GM12878 (cell line): ENCODE measurements around the gene PRKAB2. TPM values are rescaled to one million over a fixed set of nuclear protein-coding genes. Genes with fewer than 3 reads are reported as not detected.

Source experiments
- ATAC-seq: fragments of 200-7000 bp; cut with Tn5 transposase; 3 replicates; pipeline ENCODE4 v1.9.1; 2020; ENCODE audit warnings: mild to moderate bottlenecking, moderate library complexity
- BruUV-seq: library from RNA; stranded (reverse); fragments of 400-500 nt; replicated peaks from 2 replicates; lab custom pipeline; 2021; lab: Mats Ljungman, UMichigan
- CTCF ChIA-PET: fragments of 300-600 bp; sonication (Branson Sonifier 250); formaldehyde crosslinking; extraction: SDS; loops from one replicate; lab custom pipeline; 2021; ENCODE audit warnings: inconsistent platforms; lab: Yijun Ruan, JAX
- POLR2A ChIA-PET: fragments of 350-600 bp; formaldehyde crosslinking; extraction: SDS; loops from one replicate; lab custom pipeline; 2021; ENCODE audit warnings: inconsistent platforms; lab: Charles Lee
- RAD21 ChIA-PET: fragments of 300-600 bp; sonication (Branson Sonifier 250); formaldehyde crosslinking; loops from one replicate; lab custom pipeline; 2023; ENCODE audit warnings: antibody characterized with exemption; ENCODE audit not compliant: unreplicated experiment; lab: Charles Lee
- SMC1A ChIA-PET: fragments of 300-600 bp; sonication (Branson Sonifier 250); formaldehyde crosslinking; loops from one replicate; lab custom pipeline; 2023; ENCODE audit not compliant: unreplicated experiment, uncharacterized antibody; lab: Charles Lee
- DNase-seq: peaks from one replicate; pipeline ENCODE4 v3.0.0-alpha.2; 2011; ENCODE audit warnings: low read depth, low spot score
- FAIRE-seq: peaks from 3 replicates; lab custom pipeline; 2011; peaks lifted over from hg19 to GRCh38; lab: Jason Lieb, UNC
- H2AFZ ChIP-seq: 2 replicates; pipeline ENCODE4 v1.6.0; 2011; ENCODE audit warnings: low read depth, low read length, control low read depth; ENCODE audit not compliant: control insufficient read depth
- H3K27ac ChIP-seq: 2 replicates; pipeline ENCODE4 v1.5.1; 2011; ENCODE audit warnings: control low read depth; ENCODE audit not compliant: control insufficient read depth, insufficient read depth
- H3K27me3 ChIP-seq, 2 experiments: replicated peaks in 1 of 2; 2 replicates each; pipeline versions ENCODE4 v1.6.0 to v1.6.1; 2011; ENCODE audit warnings: low read length in 1 of 2; ENCODE audit not compliant: control insufficient read depth in 2 of 2, insufficient read depth in 2 of 2
- H3K36me3 ChIP-seq, 2 experiments: 2 replicates each; pipeline ENCODE4 v1.5.1; 2011; ENCODE audit warnings: low read length in 1 of 2; ENCODE audit not compliant: control insufficient read depth in 2 of 2, insufficient read depth in 2 of 2
- H3K4me1 ChIP-seq: 2 replicates; pipeline ENCODE4 v1.6.1; 2011; ENCODE audit warnings: mild to moderate bottlenecking, low read length, moderate library complexity, mixed read lengths; ENCODE audit not compliant: control insufficient read depth, insufficient read depth
- H3K4me2 ChIP-seq: 2 replicates; pipeline ENCODE4 v1.6.0; 2011; ENCODE audit warnings: control low read depth; ENCODE audit not compliant: control insufficient read depth, insufficient read depth
- H3K4me3 ChIP-seq: fragments of 200-600 bp; sonication (generic); 2 replicates; pipeline ENCODE4 v1.5.1; 2016
- H3K79me2 ChIP-seq: 2 replicates; pipeline ENCODE4 v1.6.0; 2011; ENCODE audit warnings: low read length; ENCODE audit not compliant: control insufficient read depth, insufficient read depth
- H3K9ac ChIP-seq: 2 replicates; pipeline ENCODE4 v1.8.0; 2011; ENCODE audit warnings: low read length, control low read depth, mixed read lengths; ENCODE audit not compliant: control insufficient read depth, insufficient read depth
- H3K9me3 ChIP-seq: replicated peaks from 3 replicates; pipeline ENCODE4 v1.5.1; 2011; ENCODE audit warnings: mild to moderate bottlenecking, low read length; ENCODE audit not compliant: control insufficient read depth, insufficient read depth
- H4K20me1 ChIP-seq: 2 replicates; pipeline ENCODE4 v1.6.0; 2011; ENCODE audit not compliant: control insufficient read depth, insufficient read depth
- BCLAF1 ChIP-seq: fragments of 450-650 bp; IDR thresholded peaks from 2 replicates; pipeline ENCODE4 v1.6.1; 2017; ENCODE audit warnings: antibody characterized with exemption, mild to moderate bottlenecking, moderate library complexity
- CEBPZ ChIP-seq: fragments of 150-350 bp; IDR thresholded peaks from 2 replicates; pipeline ENCODE4 v1.6.1; 2016; ENCODE audit warnings: low read depth, low read length
- FOXK2 ChIP-seq: fragments of 450-650 bp; IDR thresholded peaks from 2 replicates; pipeline ENCODE4 v1.6.1; 2017; ENCODE audit warnings: mild to moderate bottlenecking, moderate library complexity
- HDAC2 ChIP-seq: fragments of 200-600 bp; sonication (generic); IDR thresholded peaks from 2 replicates; pipeline ENCODE4 v1.6.1; 2017
- MTA2 ChIP-seq: fragments of 450-650 bp; IDR thresholded peaks from 2 replicates; pipeline ENCODE4 v1.6.1; 2016; ENCODE audit warnings: low read depth, mild to moderate bottlenecking, moderate library complexity
- NR2C2 ChIP-seq: IDR thresholded peaks from 2 replicates; pipeline ENCODE4 v1.6.1; 2011; ENCODE audit warnings: borderline replicate concordance, low read depth; ENCODE audit not compliant: control insufficient read depth, insufficient read length
- RBBP5 ChIP-seq: fragments of 200-600 bp; sonication (generic); conservative IDR thresholded peaks from 2 replicates; pipeline ENCODE4 v1.6.1; 2016
- REST ChIP-seq: IDR thresholded peaks from 2 replicates; pipeline ENCODE4 v1.6.1; 2012; ENCODE audit warnings: mild to moderate bottlenecking, low read depth, low read length
- SIX5 ChIP-seq: IDR thresholded peaks from 2 replicates; pipeline ENCODE4 v1.6.1; 2011; ENCODE audit warnings: mild to moderate bottlenecking, low read depth, low read length, moderate library complexity; ENCODE audit not compliant: severe bottlenecking
- SMARCA5 ChIP-seq: fragments of 450-650 bp; IDR thresholded peaks from 2 replicates; pipeline ENCODE4 v1.6.1; 2017; ENCODE audit warnings: mild to moderate bottlenecking
- SUZ12 ChIP-seq: fragments of 200-600 bp; sonication (generic); IDR thresholded peaks from one replicate; pipeline ENCODE4 v1.6.1; 2018; ENCODE audit warnings: antibody characterized with exemption, mild to moderate bottlenecking; ENCODE audit not compliant: unreplicated experiment
- WRNIP1 ChIP-seq: IDR thresholded peaks from 2 replicates; pipeline ENCODE4 v1.6.1; 2011; ENCODE audit warnings: low read depth, low read length, improper control_type of control experiment, borderline replicate concordance
- ZSCAN29 ChIP-seq: fragments of 450-650 bp; IDR thresholded peaks from 2 replicates; pipeline ENCODE4 v1.6.1; 2017; ENCODE audit warnings: mild to moderate bottlenecking, moderate library complexity
- WGBS: methylation state at CpG from one replicate; pipeline ENCODE4 v1.1.6; 2016; ENCODE audit warnings: low lambda C conversion rate; ENCODE audit not compliant: insufficient replicate concordance, insufficient coverage; ENCODE audit errors: missing lambda C conversion rate; 5-methylcytosine and 5-hydroxymethylcytosine counted together
- in situ Hi-C: fragments of 300-500 bp; cut with MboI; formaldehyde crosslinking; loops from 9 replicates; pipeline ENCODE4 v1.14.3; 2018; ENCODE audit warnings: mixed read lengths
- intact Hi-C: fragments of 100-400 bp; cut with micrococcal nuclease; formaldehyde crosslinking; loops from one replicate; pipeline ENCODE4 v1.14.2; 2022; ENCODE audit not compliant: unreplicated experiment
- polyA plus RNA-seq, 11 experiments: library from polyadenylated mRNA; depleted of rRNA in 4 of 11; unstranded in 6 of 11; stranded (reverse) in 5 of 11; fragments of >200 nt; fragmentation: Nextera tagmentation in 4 of 11; fragmentation: Illumina TruSeq in 1 of 11; extraction: Ambion mirVana in 4 of 11; extraction: Trizol in 1 of 11; gene quantifications; 1 replicate in 1 of 11; 2 replicates in 10 of 11; pipeline versions ENCODE4 v1.2.1 to v1.2.3, GENCODE V29; 2011 to 2016; ENCODE audit warnings: inconsistent platforms in 2 of 11, missing spikeins in 2 of 11, low read depth in 1 of 11
- total RNA-seq, 4 experiments: library from RNA; depleted of rRNA in 3 of 4; stranded (reverse); fragments of >200 nt in 3 of 4; fragmentation: Illumina TruSeq in 1 of 4; extraction: Trizol in 1 of 4; gene quantifications; 2 replicates each; pipeline versions ENCODE4 v1.2.1 to v1.2.3, GENCODE V29; 2013 to 2021

Gene PRKAB2
- total and polyA plus RNA-seq, 10 of the 15 experiments (the other 5 are each of a cell fraction or from before 2014, with no cell fraction given), result 2.2 to 26.4 (median 6.7) TPM

- no peaks in the 10 kb centered on the region for H3K36me3 ChIP-seq
- no peaks in the 10 kb centered on the region for H4K20me1 ChIP-seq
- CTCF ChIA-PET, result no interaction called here
- no peak overlapping the region for H3K9ac ChIP-seq
- in situ Hi-C loops (no loop called here), intact Hi-C loops (no loop called here)
- DNase-seq (no peak), FAIRE-seq (no peak), ATAC-seq (no peak)
- RAD21 ChIA-PET, result no interaction called here
- SMC1A ChIA-PET, result no interaction called here
- H3K9me3 ChIP-seq, result no peaks in the 10 kb centered on the region
- no peaks in the 10 kb centered on the region for H3K4me1 ChIP-seq
- BruUV-seq, result no TSS peak
- no peak overlapping the region for H3K4me2 ChIP-seq
- H3K27me3 ChIP-seq, result peaks cover 0 to 2% of the 10 kb centered on the region in 2 experiments; a peak in 1 of 4 replicates
- H3K27ac ChIP-seq, result no peak overlapping the region
- POLR2A ChIA-PET, result no interaction called here
- H3K4me3 ChIP-seq, result no peak overlapping the region
- TF ChIP-seq HDAC2, result no peak
- no peak for TF ChIP-seq SMARCA5
- no peak for TF ChIP-seq MTA2
- TF ChIP-seq NR2C2, result no peak
- no peak for TF ChIP-seq BCLAF1
- TF ChIP-seq SIX5, result no peak
- no peak for TF ChIP-seq CEBPZ
- no peak for TF ChIP-seq REST
- no peak for TF ChIP-seq ZSCAN29
- no peak for TF ChIP-seq SUZ12
- TF ChIP-seq WRNIP1, result no peak
- TF ChIP-seq FOXK2, result no peak
- TF ChIP-seq RBBP5, result no peak
- no peak overlapping the region for H2AFZ ChIP-seq
- 31% methylated on average over 3 of the region's 3 CpGs for WGBS
- no peaks in the 10 kb centered on the region for H3K79me2 ChIP-seq
Measured at GRCh38 chr1:147218606-147219005, 46.3 kb upstream of the PRKAB2 start.
